Adrenal gland (tissue), 5 donors: ENCODE data around the gene MAGI1.

Source experiments
- CTCF ChIP-seq, 6 experiments: fragments of 450-650 bp in 4 of 6; fragments of 200-600 bp in 2 of 6; sonication (generic) in 1 of 6; IDR thresholded peaks; 1 replicate in 5 of 6; 2 replicates in 1 of 6; pipeline versions ENCODE4 v1.5.1 to v1.8.0; 2016 to 2021; ENCODE audit warnings: antibody characterized with exemption in 6 of 6, mild to moderate bottlenecking in 2 of 6, moderate library complexity in 1 of 6
- POLR2A ChIP-seq, 2 donors: fragments of 450-650 bp; IDR thresholded peaks; one replicate each; pipeline ENCODE4 v1.6.1; 2017; ENCODE audit warnings: antibody characterized with exemption in 2 of 2, mild to moderate bottlenecking in 2 of 2, moderate library complexity in 1 of 2
- donor health status: DM: no; HTN: no; CAD: no.

DNA sequence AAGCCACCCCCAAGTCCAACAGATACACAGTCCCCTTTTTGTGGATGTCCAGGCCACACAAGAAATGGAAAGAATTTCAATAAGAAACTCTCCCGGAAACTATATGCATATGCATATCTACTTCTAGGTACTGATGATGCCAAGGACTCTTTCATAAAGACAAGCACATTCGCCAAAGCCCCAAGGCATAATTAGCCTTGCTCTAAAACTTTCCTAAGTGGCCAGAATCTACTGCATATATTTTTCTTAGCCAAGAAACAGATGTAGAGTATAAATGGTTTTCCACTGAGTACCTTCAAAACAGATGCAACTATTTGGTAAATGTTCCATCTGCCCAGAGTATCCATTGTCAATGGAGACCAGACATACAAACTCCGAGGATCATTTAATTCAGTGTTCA lies 73.9 kb downstream of the MAGI1 start:
- TF ChIP-seq CTCF (IDR thresholded peaks at IDR 0.05) (no peak), POLR2A (IDR thresholded peaks at IDR 0.05) (no peak)
